Endometrial microvascular endothelial cells (primary cell): ENCODE results near the gene CLRN3. TPM values are rescaled to one million over a fixed set of nuclear protein-coding genes. Genes with fewer than 3 reads are reported as not detected.

Experiments
- in situ Hi-C: cut with HindIII; loops from 2 replicates; pipeline ENCODE4 v1.10.0; 2017; ENCODE audit warnings: low sequenced_read_pairs, low pct_unique_long_range_greater_than_20kb; ENCODE audit errors: inconsistent ontology term
- total RNA-seq: library from RNA; depleted of rRNA; stranded (reverse); fragments of >200 nt; gene quantifications from one replicate; pipeline ENCODE4 v1.2.3, GENCODE V29; 2015; ENCODE audit errors: inconsistent ontology term

The CLRN3 gene
- total RNA-seq, 1 donor from 2014 or later: not detected

GRCh38 chr10:127855591-127855881 lies 37.2 kb downstream of the CLRN3 start:
- in situ Hi-C loops: no loop called here

GRCh38 chr10:127854769-127855590 lies 37.8 kb downstream of the CLRN3 start:
- in situ Hi-C loops: no loop called here

- in situ Hi-C loops: no loop called here
These were observed 38.6 kb downstream of the CLRN3 start for GRCh38 chr10:127853868-127854768.

GRCh38 chr10:127852456-127852855 lies 40.3 kb downstream of the CLRN3 start:
- in situ Hi-C loops: no loop called here

GRCh38 chr10:127851661-127852194 lies 41.0 kb downstream of the CLRN3 start:
- in situ Hi-C loops: no loop called here

GRCh38 chr10:127850944-127851343 lies 41.8 kb downstream of the CLRN3 start:
- in situ Hi-C loops: no loop called here

- in situ Hi-C loops: no loop called here
These were observed 42.8 kb downstream of the CLRN3 start for GRCh38 chr10:127849921-127850320.

GRCh38 chr10:127849224-127849623 lies 43.5 kb downstream of the CLRN3 start:
- in situ Hi-C loops: no loop called here

- in situ Hi-C loops: no loop called here
These were observed 44.5 kb downstream of the CLRN3 start for GRCh38 chr10:127848226-127848625.

GRCh38 chr10:127845756-127846155 lies 47.0 kb downstream of the CLRN3 start:
- in situ Hi-C loops: no loop called here

GRCh38 chr10:127840884-127841283 lies 51.9 kb downstream of the CLRN3 start:
- in situ Hi-C loops: no loop called here

GRCh38 chr10:127836966-127837365 lies 55.8 kb downstream of the CLRN3 start:
- in situ Hi-C loops: no loop called here

GRCh38 chr10:127836176-127836575 lies 56.6 kb downstream of the CLRN3 start:
- in situ Hi-C loops: no loop called here

- in situ Hi-C loops: no loop called here
These were observed 58.0 kb downstream of the CLRN3 start for GRCh38 chr10:127834791-127835190.

- in situ Hi-C loops: no loop called here
These were observed 58.5 kb downstream of the CLRN3 start for GRCh38 chr10:127834221-127834620.

- in situ Hi-C loops: no loop called here
These were observed 58.9 kb downstream of the CLRN3 start for GRCh38 chr10:127833804-127834203.

GRCh38 chr10:127832501-127832900 lies 60.2 kb downstream of the CLRN3 start:
- in situ Hi-C loops: no loop called here

- in situ Hi-C loops: no loop called here
These were observed 62.3 kb downstream of the CLRN3 start for GRCh38 chr10:127830414-127830813.
